Pancreas (tissue), 10 donors: ENCODE measurements around the gene ADAM33. TPM values are rescaled to one million over a fixed set of nuclear protein-coding genes. Genes with fewer than 3 reads are reported as not detected.

ENCODE experiments used
- ATAC-seq, 4 donors: fragments of 200-7000 bp; cut with Tn5 transposase; one replicate each; pipeline versions ENCODE4 v1.8.0 to v1.9.1; 2020; ENCODE audit warnings: mild to moderate bottlenecking in 4 of 4, moderate library complexity in 4 of 4
- DNase-seq, 6 donors: peaks; one replicate each; pipeline ENCODE4 v3.0.0-alpha.2; 2020
- FAIRE-seq: peaks from 2 replicates; lab custom pipeline; 2012; peaks lifted over from hg19 to GRCh38; lab: Jason Lieb, UNC
- H3K27ac ChIP-seq, 4 donors: fragments of 200-600 bp; sonication (generic); 1 replicate in 3 of 4; 2 replicates in 1 of 4; pipeline versions ENCODE4 v1.5.0 to v1.8.0; 2020
- H3K27me3 ChIP-seq, 4 donors: fragments of 200-600 bp; one replicate each; pipeline ENCODE4 v1.8.0; 2021
- H3K36me3 ChIP-seq, 3 donors: fragments of 200-600 bp; sonication (generic) in 1 of 3; one replicate each; pipeline versions ENCODE4 v1.5.0 to v1.8.0; 2020 to 2021
- H3K4me1 ChIP-seq, 3 donors: fragments of 200-600 bp; one replicate each; pipeline ENCODE4 v1.8.0; 2021
- H3K4me3 ChIP-seq, 4 donors: fragments of 200-600 bp; sonication (generic) in 2 of 4; one replicate each; pipeline versions ENCODE4 v1.5.0 to v1.8.0; 2020 to 2021
- H3K9me3 ChIP-seq, 4 donors: fragments of 200-600 bp; one replicate each; pipeline ENCODE4 v1.8.0; 2021
- WGBS, 2 donors: extraction: QIAGEN DNeasy Blood & Tissue Kit; methylation state at CpG; one replicate each; pipeline ENCODE4 v1.1.7; 2013; 5-methylcytosine and 5-hydroxymethylcytosine counted together
- intact Hi-C, 3 donors: fragments of 100-400 bp; cut with DNase I; formaldehyde crosslinking; loops; one replicate each; pipeline versions ENCODE4 v1.11.1 to v1.14.2; 2022
- polyA plus RNA-seq, 2 donors: library from polyadenylated mRNA; stranded (reverse); fragments of 200-250 nt; gene quantifications; one replicate each; pipeline ENCODE4 v1.2.3, GENCODE V29; 2013
- total RNA-seq, 6 donors: library from RNA; stranded (reverse); fragmentation: NEBNext Ultra II Directional in 4 of 6; extraction: Animal tissue kit (Norgen Biotek cat#: 25700) in 4 of 6; gene quantifications; one replicate each; pipeline versions ENCODE4 v1.2.1 to v1.2.4, GENCODE V29; 2021 to 2023
- TF ChIP-seq, protein P1 (sequence below), 4 donors: fragments of 200-600 bp; sonication (generic) in 3 of 4; IDR thresholded peaks; one replicate each; pipeline versions ENCODE4 v1.5.0 to v1.8.0; 2021; ENCODE audit warnings: antibody characterized with exemption in 4 of 4
- donor health status: healthy with polysubstance abuse.
- donor health status: DM: no; HTN: no; CAD: no; lungs with moderate emphysema.
- donor health status: DM: no; HTN: no; CAD: no.
- donor health status: control.
- donor health status: control.
- donor health status: Bipolar disorder and iron deficiency.
- donor health status: DM: yes; HTN: yes; CAD: no.
- donor health status: DM: no; HTN: no; CAD: no.
- donor health status: DM: no; HTN: no; CAD: no.
- donor health status: DM: yes; HTN: yes; CAD: no.

The ADAM33 gene
- total and polyA plus RNA-seq, 8 donors, result 0.67 to 20.9 (median 3.1) TPM

DNA sequence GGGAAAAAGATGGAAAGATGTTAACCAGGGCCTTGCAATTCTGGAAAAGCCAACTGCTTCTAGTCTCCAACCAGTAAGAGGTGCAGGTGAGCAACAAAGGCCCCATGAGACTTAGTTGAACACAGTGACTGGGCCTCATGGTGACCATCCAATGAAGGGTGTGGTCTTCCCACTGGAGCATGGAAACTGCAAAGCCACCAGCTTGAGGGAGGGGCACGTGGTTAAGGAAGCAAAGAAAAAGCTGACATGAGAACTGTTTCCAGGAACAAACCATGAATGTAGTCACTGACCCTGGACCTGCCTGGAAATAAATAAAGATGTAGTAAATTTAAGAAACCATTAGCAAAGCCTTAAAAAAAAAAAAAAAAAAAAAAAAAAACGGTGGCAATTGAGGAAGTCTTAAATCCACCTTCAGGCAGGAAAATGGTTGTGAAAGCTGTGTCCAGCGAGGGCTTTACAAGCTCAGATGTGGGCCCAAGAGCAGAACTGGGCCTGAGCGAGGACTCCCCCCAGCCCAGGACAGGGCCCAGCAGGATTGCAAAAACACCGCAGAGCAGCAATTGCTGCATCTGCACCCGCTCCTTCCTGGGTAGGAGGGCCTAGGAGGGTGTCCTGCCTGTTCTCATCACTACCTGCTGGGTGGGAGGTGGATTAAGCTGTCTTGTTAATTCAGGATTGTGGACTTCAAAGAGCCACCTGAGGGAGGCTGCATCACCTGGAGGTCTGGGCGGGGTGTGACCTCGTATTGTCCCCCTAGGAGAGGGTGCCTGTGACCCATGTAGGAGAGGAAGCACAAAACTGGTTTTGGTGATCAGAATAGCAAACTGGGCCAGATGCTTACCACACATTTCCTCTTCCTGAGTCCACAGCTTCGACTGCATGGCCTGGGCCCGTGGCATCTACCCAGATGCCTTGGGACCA lies 28.9 kb downstream of the ADAM33 start:
- FAIRE-seq, result no peak
- WGBS, 2 donors, result 87 to 89% methylated on average over 10 of the region's 10 CpGs
- H3K27me3 ChIP-seq, result no peaks in the 10 kb centered on the region
- H3K4me1 ChIP-seq, result peaks cover 0 to 16% (median 10%) of the 10 kb centered on the region in 3 donors
- TF ChIP-seq, protein P1, sequence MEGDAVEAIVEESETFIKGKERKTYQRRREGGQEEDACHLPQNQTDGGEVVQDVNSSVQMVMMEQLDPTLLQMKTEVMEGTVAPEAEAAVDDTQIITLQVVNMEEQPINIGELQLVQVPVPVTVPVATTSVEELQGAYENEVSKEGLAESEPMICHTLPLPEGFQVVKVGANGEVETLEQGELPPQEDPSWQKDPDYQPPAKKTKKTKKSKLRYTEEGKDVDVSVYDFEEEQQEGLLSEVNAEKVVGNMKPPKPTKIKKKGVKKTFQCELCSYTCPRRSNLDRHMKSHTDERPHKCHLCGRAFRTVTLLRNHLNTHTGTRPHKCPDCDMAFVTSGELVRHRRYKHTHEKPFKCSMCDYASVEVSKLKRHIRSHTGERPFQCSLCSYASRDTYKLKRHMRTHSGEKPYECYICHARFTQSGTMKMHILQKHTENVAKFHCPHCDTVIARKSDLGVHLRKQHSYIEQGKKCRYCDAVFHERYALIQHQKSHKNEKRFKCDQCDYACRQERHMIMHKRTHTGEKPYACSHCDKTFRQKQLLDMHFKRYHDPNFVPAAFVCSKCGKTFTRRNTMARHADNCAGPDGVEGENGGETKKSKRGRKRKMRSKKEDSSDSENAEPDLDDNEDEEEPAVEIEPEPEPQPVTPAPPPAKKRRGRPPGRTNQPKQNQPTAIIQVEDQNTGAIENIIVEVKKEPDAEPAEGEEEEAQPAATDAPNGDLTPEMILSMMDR (IDR thresholded peaks at IDR 0.05), result no peak
- DNase-seq, result no peak
- ATAC-seq, result peak in 1 of 4 donors; percentile 8
- no peaks in the 10 kb centered on the region for H3K9me3 ChIP-seq
- peaks cover 0 to 9% (median 0%) of the 10 kb centered on the region in 3 donors for H3K36me3 ChIP-seq
- no peak overlapping the region for H3K27ac ChIP-seq
- no peak overlapping the region for H3K4me3 ChIP-seq
- intact Hi-C loops, result no loop called here

DNA sequence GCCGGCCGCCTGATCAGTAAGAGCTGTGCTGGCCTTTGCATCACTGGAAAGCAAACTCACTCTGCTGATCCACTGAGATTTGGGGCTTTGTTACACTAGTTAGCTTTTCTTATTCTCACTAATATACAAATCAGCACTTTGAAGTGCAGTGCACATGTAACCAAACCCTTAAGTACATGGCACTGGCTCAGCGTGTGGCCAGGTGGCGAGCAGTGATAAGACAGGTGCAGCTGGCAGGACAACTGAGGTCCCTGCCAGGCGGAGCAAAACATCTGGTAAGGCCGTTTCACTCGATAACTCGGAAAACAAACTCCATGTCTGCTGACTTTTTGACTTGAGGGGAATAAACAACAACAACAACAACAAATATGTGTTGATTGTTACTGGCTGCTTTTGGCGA lies 29.6 kb downstream of the ADAM33 start:
- ATAC-seq, result peak; percentile 73 to 93 (median 87)
- H3K27me3 ChIP-seq, result no peaks in the 10 kb centered on the region
- 38 to 41% methylated on average over 9 of the region's 9 CpGs for WGBS, 2 donors
- FAIRE-seq, result no peak
- peaks cover 0 to 9% (median 0%) of the 10 kb centered on the region in 3 donors for H3K36me3 ChIP-seq
- peak in 5 of 6 donors; percentile 49 to 68 (median 61) for DNase-seq
- peak overlapping the region in 2 of 4 donors; percentile 15 to 50 for H3K27ac ChIP-seq
- H3K4me3 ChIP-seq, result no peak overlapping the region
- H3K4me1 ChIP-seq, result peaks cover 0 to 16% (median 10%) of the 10 kb centered on the region in 3 donors
- intact Hi-C loops, result no loop called here
- TF ChIP-seq, protein P1 (IDR thresholded peaks at IDR 0.05), result no peak
- H3K9me3 ChIP-seq, result no peaks in the 10 kb centered on the region

DNA sequence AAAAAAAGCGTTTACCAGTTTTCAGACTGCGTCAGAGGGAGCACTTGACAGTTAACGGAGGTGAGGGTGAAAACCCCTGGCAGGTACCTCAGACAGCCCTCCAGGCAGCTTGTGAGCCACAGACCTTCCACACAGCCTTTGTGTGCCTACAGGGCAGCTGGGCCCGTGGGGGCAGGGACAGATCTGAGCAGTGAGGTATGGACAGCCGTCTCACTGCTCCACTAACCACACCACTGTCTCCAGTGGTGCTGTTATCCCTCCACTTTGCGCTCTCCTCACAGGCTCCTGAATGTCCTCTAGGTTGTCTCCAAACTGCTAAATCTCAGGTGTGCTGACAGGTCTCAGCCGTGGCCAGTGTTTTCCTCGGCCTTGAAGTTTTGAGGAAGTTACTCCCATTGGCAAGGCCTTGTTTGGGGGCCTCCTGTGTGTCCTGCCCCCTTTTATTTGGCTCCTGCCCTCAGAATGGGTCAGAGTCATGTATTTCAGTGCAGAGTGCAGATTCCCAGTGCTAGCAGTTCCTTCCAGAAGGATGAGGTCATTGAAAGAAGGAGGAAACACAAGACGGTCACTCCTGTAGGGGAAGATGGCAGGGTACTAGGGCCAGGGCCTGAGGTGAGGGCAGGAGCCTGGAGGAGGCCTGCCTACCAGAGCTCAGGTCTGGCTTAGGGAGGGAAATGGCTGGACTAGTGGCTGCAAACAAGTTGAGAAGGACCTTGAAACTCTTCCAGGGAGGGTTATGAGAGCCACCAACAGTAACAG lies 30.4 kb downstream of the ADAM33 start:
- intact Hi-C loops, result no loop called here
- H3K4me1 ChIP-seq, result peaks cover 0 to 16% (median 10%) of the 10 kb centered on the region in 3 donors
- ATAC-seq, result peak; percentile 45 to 65 (median 60)
- FAIRE-seq, result no peak
- 58 to 64% methylated on average over 9 of the region's 9 CpGs for WGBS, 2 donors
- H3K27ac ChIP-seq, result peak overlapping the region in 2 of 4 donors; percentile 15 to 50
- no peaks in the 10 kb centered on the region for H3K27me3 ChIP-seq
- TF ChIP-seq, protein P1 (IDR thresholded peaks at IDR 0.05), result no peak
- peaks cover 0 to 9% (median 0%) of the 10 kb centered on the region in 3 donors for H3K36me3 ChIP-seq
- DNase-seq, result peak in 1 of 6 donors; percentile 35
- no peak overlapping the region for H3K4me3 ChIP-seq
- no peaks in the 10 kb centered on the region for H3K9me3 ChIP-seq

DNA sequence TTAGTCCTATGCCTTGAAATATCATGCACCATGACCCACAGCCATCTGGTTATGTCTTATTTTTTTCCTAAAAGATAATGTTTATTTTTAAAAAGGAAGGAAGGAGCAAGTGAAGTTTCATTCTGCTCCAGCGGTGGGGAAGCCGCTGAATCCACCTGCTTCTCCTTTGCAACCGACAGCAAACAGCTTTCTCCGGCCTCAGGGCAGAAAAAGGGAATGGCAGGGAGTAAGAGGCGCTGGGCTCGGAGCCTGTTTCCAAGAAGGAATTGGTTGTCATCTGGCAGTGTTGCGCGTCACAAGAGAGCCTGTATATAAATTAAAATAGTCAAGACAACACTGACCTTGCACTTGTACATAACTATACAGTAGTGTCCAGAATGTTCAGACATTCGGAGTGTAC lies 32.9 kb downstream of the ADAM33 start:
- H3K4me1 ChIP-seq, result peaks cover 0 to 16% (median 10%) of the 10 kb centered on the region in 3 donors
- peaks cover 0 to 21% (median 0%) of the 10 kb centered on the region in 3 donors for H3K36me3 ChIP-seq
- no peak for FAIRE-seq
- no peaks in the 10 kb centered on the region for H3K27me3 ChIP-seq
- H3K4me3 ChIP-seq, result no peak overlapping the region
- intact Hi-C loops, result no loop called here
- ATAC-seq, result no peak
- TF ChIP-seq, protein P1 (IDR thresholded peaks at IDR 0.05), result no peak
- no peaks in the 10 kb centered on the region for H3K9me3 ChIP-seq
- no peak for DNase-seq
- H3K27ac ChIP-seq, result no peak overlapping the region
- WGBS, 2 donors, result 94 to 97% methylated on average over 9 of the region's 9 CpGs
